Breast epithelium (tissue), 3 donors: Measurements from ENCODE around the gene LSAMP.

Source experiments
- CTCF ChIP-seq, 3 donors: fragments of 450-650 bp; IDR thresholded peaks; one replicate each; pipeline ENCODE4 v1.5.1; 2016 to 2017; ENCODE audit warnings: antibody characterized with exemption in 3 of 3, mild to moderate bottlenecking in 3 of 3, moderate library complexity in 3 of 3
- POLR2A ChIP-seq: fragments of 450-650 bp; IDR thresholded peaks from one replicate; pipeline ENCODE4 v1.6.1; 2016; ENCODE audit warnings: antibody characterized with exemption, mild to moderate bottlenecking, moderate library complexity

GRCh38 chr3:115905871-115906270 is 539.4 kb downstream of the LSAMP start:
- no peak for TF ChIP-seq CTCF (IDR thresholded peaks at IDR 0.05)
- no peak for TF ChIP-seq POLR2A
